Endodermal cell (in vitro differentiated cells): Measurements from ENCODE around the gene GTF2A1L. TPM values are rescaled to one million over a fixed set of nuclear protein-coding genes. Genes with fewer than 3 reads are reported as not detected.

Experiments used
- DNase-seq: peaks from one replicate; pipeline ENCODE4 v3.0.0-alpha.2; 2017
- H3K27ac ChIP-seq: 2 replicates; pipeline ENCODE4 v1.5.1; 2013; ENCODE audit warnings: mild to moderate bottlenecking, low read depth, low read length, moderate library complexity
- H3K27me3 ChIP-seq: 2 replicates; pipeline ENCODE4 v1.6.1; 2013; ENCODE audit warnings: mild to moderate bottlenecking, low read length, moderate library complexity; ENCODE audit not compliant: insufficient read depth, control insufficient read depth, poor library complexity, severe bottlenecking
- H3K36me3 ChIP-seq: 2 replicates; pipeline ENCODE4 v1.7.0; 2013; ENCODE audit warnings: mild to moderate bottlenecking, low read length, moderate library complexity; ENCODE audit not compliant: control insufficient read depth, insufficient read depth
- H3K4me1 ChIP-seq: one replicate; pipeline ENCODE4 v1.7.0; 2013; ENCODE audit warnings: low read length; ENCODE audit not compliant: control insufficient read depth, insufficient read depth
- H3K4me3 ChIP-seq: 2 replicates; pipeline ENCODE4 v1.5.1; 2013; ENCODE audit warnings: mild to moderate bottlenecking, low read length, moderate library complexity
- H3K9ac ChIP-seq: 2 replicates; pipeline ENCODE4 v1.6.1; 2013; ENCODE audit warnings: mild to moderate bottlenecking, low read length, moderate library complexity; ENCODE audit not compliant: poor library complexity, severe bottlenecking; ENCODE audit errors: extremely low read depth
- H3K9me3 ChIP-seq: 2 replicates; pipeline ENCODE4 v1.6.1; 2013; ENCODE audit warnings: mild to moderate bottlenecking, low read length, moderate library complexity; ENCODE audit not compliant: control insufficient read depth
- H3K27ac Mint-ChIP-seq: 2 replicates; pipeline ENCODE4 v1.8.0; 2020; ENCODE audit warnings: mixed read lengths
- H3K27me3 Mint-ChIP-seq: 2 replicates; pipeline ENCODE4 v1.8.0; 2021; ENCODE audit warnings: mild to moderate bottlenecking, mixed read lengths; ENCODE audit not compliant: insufficient read depth
- H3K36me3 Mint-ChIP-seq: 2 replicates; pipeline ENCODE4 v1.8.0; 2020; ENCODE audit warnings: low read depth, mixed read lengths
- H3K4me1 Mint-ChIP-seq: 2 replicates; pipeline ENCODE4 v1.8.0; 2020; ENCODE audit warnings: mixed read lengths
- H3K4me3 Mint-ChIP-seq: 2 replicates; pipeline ENCODE4 v1.8.0; 2020; ENCODE audit warnings: mild to moderate bottlenecking, moderate library complexity, mixed read lengths
- H3K9me3 Mint-ChIP-seq: 2 replicates; pipeline ENCODE4 v1.8.0; 2020; ENCODE audit warnings: mild to moderate bottlenecking, mixed read lengths
- WGBS, 2 experiments: methylation state at CpG; one replicate each; pipeline versions ENCODE4 v1.1.5 to v1.1.7; 2013; ENCODE audit warnings: missing lambda C conversion rate in 2 of 2, mixed read lengths in 1 of 2; ENCODE audit not compliant: insufficient coverage in 1 of 2, insufficient read length in 1 of 2; 5-methylcytosine and 5-hydroxymethylcytosine counted together
- total RNA-seq, 2 donors: library from RNA; stranded (reverse); fragmentation: NEBNext Ultra II Directional in 1 of 2; extraction: Animal tissue kit (Norgen Biotek cat#: 25700) in 1 of 2; gene quantifications; 2 replicates in 1 of 2; 3 replicates in 1 of 2; pipeline ENCODE4 v1.2.1, GENCODE V29; 2021
- TF ChIP-seq, protein P1 (sequence below): fragments of 200-600 bp; sonication (generic); conservative IDR thresholded peaks from 2 replicates; pipeline ENCODE4 v1.5.0; 2021; ENCODE audit warnings: antibody characterized with exemption, mild to moderate bottlenecking

GTF2A1L gene
- total RNA-seq, 2 donors from 2014 or later = not detected

DNA sequence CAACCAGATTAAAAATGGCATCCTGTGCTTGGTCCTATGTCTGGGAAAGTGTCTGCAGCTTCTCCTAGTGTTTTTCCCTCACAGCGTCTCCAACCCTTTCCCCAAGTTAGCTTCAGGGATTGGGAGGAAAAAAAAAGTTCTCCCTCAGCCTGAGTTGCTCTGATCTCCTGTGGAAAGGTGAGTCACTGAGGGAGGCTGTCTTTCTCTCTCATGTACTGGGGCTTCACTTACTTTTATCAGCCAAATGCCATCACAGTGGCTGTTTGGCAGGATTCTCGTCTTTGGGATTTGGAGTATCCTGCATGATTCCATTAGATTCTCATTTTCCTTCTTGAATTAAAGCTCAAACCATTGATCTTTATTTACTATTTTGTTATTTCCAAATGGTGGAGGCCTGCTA, 18.1 kb downstream of the GTF2A1L start:
- Mint-ChIP-seq H3K27me3 (no peaks in the 10 kb centered on the region), H3K27ac (no peak overlapping the region), H3K4me3 (no peak overlapping the region), H3K9me3 (peaks cover 5% of the 10 kb centered on the region), H3K4me1 (no peaks in the 10 kb centered on the region), H3K36me3 (no peaks in the 10 kb centered on the region)
- Histone ChIP-seq H3K36me3 (no peaks in the 10 kb centered on the region), H3K4me3 (no peak overlapping the region), H3K4me1 (no peaks in the 10 kb centered on the region), H3K27ac (no peak overlapping the region), H3K9ac (no peak overlapping the region), H3K27me3 (no peaks in the 10 kb centered on the region), H3K9me3 (no peaks in the 10 kb centered on the region)
- TF ChIP-seq, protein P1, sequence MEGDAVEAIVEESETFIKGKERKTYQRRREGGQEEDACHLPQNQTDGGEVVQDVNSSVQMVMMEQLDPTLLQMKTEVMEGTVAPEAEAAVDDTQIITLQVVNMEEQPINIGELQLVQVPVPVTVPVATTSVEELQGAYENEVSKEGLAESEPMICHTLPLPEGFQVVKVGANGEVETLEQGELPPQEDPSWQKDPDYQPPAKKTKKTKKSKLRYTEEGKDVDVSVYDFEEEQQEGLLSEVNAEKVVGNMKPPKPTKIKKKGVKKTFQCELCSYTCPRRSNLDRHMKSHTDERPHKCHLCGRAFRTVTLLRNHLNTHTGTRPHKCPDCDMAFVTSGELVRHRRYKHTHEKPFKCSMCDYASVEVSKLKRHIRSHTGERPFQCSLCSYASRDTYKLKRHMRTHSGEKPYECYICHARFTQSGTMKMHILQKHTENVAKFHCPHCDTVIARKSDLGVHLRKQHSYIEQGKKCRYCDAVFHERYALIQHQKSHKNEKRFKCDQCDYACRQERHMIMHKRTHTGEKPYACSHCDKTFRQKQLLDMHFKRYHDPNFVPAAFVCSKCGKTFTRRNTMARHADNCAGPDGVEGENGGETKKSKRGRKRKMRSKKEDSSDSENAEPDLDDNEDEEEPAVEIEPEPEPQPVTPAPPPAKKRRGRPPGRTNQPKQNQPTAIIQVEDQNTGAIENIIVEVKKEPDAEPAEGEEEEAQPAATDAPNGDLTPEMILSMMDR = no peak
- 85% methylated on average over 2 of the region's 2 CpGs; no CpG with 5 or more reads in 1 of the 2 experiments for WGBS, 2 experiments
- no peak for DNase-seq

DNA sequence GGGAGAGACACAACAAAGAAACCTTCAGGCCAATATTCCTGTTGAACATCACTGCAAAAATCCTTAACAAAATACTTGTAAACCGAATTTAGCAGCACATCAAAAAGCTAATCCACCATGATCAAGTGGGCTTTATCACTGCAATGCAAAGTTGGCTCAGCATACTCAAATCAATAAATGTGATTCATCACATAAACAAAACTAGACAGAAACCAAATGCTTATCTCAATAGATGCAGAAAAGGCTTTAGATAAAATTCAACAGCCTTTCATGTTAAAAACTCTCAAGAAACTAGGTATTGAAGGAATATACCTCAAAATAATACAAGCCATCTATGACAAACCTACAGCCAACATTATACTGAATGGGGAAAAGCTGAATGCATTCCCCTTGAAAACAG, 20.6 kb downstream of the GTF2A1L start:
- Histone ChIP-seq H3K27ac (no peak overlapping the region), H3K4me3 (no peak overlapping the region), H3K36me3 (no peaks in the 10 kb centered on the region), H3K4me1 (no peaks in the 10 kb centered on the region), H3K27me3 (no peaks in the 10 kb centered on the region), H3K9me3 (no peaks in the 10 kb centered on the region), H3K9ac (no peak overlapping the region)
- Mint-ChIP-seq H3K9me3 (peaks cover 5% of the 10 kb centered on the region), H3K4me3 (no peak overlapping the region), H3K27ac (no peak overlapping the region), H3K36me3 (no peaks in the 10 kb centered on the region), H3K27me3 (no peaks in the 10 kb centered on the region), H3K4me1 (no peaks in the 10 kb centered on the region)
- TF ChIP-seq, protein P1 = no peak
- no peak for DNase-seq
- 78 to 85% methylated on average over 1 of the region's 1 CpG for WGBS, 2 experiments

DNA sequence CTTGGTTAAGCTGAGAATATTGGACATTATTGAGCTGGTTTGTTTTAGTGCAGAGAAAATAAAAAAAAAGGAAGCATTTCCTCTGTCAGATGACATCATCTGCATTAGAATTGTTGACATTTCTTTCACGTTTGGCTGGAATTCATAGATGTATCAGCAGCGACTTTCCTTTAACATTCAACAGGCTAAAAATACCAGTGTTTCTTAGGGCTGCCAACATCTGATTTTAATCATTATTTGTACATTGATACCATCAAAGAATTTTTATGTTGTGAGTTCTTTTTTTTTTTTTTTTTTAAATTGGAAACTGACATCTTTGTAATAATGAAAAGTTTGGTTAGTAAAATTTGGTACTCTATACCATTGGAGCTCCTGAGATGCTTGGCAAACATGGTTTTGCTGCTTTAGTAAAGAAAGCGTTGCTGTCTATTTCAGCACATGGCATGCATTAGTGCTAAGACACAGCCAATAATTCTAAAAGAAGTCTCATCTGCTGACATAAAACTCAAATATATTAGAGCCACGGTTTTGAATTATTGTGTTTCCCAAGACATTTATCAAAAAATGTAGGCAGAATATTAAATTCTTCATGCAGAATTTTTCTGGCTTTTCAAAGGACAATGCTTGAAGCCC, 33.6 kb downstream of the GTF2A1L start:
- 74 to 100% methylated on average over 2 to 4 of the region's 4 CpGs for WGBS, 2 experiments
- H3K4me3 ChIP-seq = no peak overlapping the region
- no peaks in the 10 kb centered on the region for H3K9me3 ChIP-seq
- Mint-ChIP-seq H3K9me3 (no peaks in the 10 kb centered on the region), H3K27me3 (no peaks in the 10 kb centered on the region), H3K4me1 (no peaks in the 10 kb centered on the region), H3K27ac (no peak overlapping the region), H3K4me3 (no peak overlapping the region), H3K36me3 (no peaks in the 10 kb centered on the region)
- no peak for DNase-seq
- no peak overlapping the region for H3K27ac ChIP-seq
- no peaks in the 10 kb centered on the region for H3K36me3 ChIP-seq
- no peaks in the 10 kb centered on the region for H3K27me3 ChIP-seq
- no peak overlapping the region for H3K9ac ChIP-seq
- TF ChIP-seq, protein P1 = no peak
- no peaks in the 10 kb centered on the region for H3K4me1 ChIP-seq
